ENCODE results near the gene PLXNA4.
A peak's percentile ranks its signal among the peaks of the same experiment; 100 is the strongest.

Gene PLXNA4

DNA sequence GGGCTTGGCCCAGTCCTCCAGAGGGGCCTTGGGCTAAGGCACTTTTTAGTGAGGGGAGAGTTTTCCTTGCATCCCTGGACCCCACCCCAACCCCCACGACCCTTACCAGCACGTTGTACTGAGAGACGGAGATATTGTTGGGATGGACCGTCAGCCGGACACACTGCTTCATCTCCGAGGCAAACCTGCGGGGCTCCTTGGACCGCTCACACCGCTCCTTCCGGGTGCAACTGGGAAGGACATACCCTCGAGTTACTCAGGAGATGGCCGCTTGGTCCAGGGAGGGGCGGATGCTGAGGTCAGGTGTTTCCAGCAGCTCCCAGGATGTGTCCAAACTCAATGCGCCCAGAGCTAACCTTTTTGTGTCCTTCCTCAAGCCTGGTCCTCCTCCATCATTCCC is 348.0 kb downstream of the PLXNA4 start:
- DNase-seq, result no peak

DNA sequence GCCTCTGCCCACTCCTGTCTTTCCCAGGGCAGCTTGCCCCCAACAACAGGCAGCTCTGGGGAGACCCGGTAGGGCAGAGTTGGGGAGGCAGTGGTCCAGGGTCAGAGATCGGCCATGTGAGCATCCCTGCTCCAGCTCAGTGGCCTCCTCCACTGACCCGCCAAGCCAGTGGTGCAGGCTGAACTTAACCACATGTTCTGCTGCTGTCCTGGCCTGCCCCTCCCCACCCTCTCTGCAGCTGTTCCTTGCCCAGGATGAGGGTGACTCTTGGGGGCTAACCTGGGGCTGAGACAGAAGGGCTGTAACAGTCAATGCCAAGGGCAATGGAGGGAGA is 349.3 kb downstream of the PLXNA4 start:
- no peak for DNase-seq

GRCh38 chr7:132226046-132226956 is 350.0 kb downstream of the PLXNA4 start:
- no peak for DNase-seq

- DNase-seq, result peak; percentile 7
Measured at GRCh38 chr7:132225216-132226030, 350.8 kb downstream of the PLXNA4 start.

GRCh38 chr7:132221356-132221755 is 354.9 kb downstream of the PLXNA4 start:
- no peak for DNase-seq

DNA sequence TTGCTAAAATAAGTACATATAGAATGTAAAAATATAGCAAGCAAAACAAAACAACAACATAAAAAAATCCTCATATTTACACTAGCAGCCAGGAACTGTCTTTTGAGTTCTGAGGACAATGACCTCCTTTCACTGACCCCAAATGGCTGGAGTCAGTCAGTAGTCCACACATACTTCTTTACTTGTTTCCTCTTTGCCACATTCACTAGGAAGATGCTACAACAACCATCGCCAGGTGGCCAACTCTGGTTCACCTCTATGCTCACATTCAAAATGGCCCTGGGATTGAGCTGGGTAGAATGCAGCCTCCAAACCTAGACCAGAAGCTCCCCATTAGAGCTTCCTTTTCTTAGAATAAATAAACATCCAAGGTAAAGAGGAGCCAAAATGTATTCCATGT is 356.2 kb downstream of the PLXNA4 start:
- no peak for DNase-seq

DNA sequence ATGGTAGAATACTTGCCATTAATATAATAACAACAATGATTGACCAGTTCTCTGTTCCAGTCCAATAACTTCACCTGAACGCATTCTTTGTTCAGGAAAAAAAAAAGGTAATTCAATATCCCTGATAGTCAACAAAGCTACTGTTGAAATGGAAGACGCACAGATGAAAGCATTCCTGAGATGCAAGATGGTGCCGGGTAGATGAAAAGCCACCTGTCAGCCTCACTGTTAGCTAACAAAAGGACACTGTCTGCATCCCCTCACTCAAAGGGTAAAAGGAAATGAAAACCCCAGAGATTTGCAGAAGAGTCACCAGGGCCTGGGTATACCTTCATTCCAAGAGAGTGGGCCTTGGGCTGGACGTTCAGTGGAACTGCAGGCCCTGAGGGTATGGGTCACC is 357.4 kb downstream of the PLXNA4 start:
- no peak for DNase-seq

GRCh38 chr7:132216847-132217525 is 359.3 kb downstream of the PLXNA4 start:
- DNase-seq, result no peak

DNA sequence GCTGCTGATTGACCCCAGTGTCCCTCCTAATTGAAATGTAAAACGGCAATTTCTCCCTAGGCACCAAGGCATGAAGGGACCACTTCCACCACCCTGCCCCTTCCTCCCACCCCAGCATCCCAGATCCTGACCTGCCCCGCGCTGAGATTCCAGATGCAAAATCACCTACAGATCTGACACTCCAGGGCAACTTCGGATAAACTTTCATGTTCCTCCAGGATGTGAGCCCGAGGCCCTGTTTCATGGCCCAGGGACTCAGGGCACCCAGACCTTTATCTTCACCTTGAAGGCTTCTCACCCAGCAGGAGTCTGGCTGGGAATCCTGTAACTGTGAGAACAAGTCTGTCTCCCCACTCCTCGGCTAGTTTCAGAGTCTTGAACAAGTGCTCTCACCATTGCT is 361.8 kb downstream of the PLXNA4 start:
- DNase-seq, result no peak

GRCh38 chr7:132213583-132213982 is 362.7 kb downstream of the PLXNA4 start:
- DNase-seq, result no peak

DNA sequence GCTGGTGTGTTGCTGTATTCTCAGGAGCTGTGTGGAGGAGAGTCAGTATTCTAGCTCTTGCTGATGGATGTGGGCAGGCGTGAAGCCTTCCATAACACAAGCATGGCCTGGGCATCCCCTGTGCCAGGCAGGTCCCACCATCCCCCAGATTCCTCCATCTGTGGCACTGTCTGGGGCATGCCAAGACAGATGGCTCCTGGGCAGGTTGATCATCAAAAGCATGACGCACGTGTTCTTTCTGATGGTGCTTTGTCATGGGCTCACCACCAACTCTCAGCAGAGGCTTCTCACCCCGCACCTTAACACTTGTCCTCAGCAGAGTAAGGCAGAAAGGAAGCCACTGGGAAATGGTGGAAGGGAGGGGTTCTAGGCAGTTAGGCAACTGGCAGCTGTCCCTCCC is 364.3 kb downstream of the PLXNA4 start:
- DNase-seq, result peak; percentile 31

DNA sequence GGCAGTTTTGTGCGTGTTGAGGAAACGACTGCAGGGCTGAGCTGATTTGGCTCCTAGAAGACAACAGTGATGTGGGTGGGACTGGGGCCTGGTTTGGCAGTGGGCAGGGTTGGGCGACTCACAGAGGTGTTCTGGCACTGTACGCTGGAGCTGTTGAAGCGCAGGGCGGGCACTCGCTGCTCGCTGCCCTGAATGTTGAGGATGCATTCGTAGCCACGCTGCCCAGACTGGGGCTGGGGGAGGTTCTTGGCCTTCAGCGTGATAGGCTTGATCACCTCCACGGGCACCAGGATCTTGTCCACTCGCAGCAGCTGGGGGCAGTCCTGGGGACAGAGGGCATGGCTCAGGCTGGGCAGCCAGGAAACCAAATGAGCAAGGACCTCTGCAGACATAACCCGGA is 365.4 kb downstream of the PLXNA4 start:
- no peak for DNase-seq

DNA sequence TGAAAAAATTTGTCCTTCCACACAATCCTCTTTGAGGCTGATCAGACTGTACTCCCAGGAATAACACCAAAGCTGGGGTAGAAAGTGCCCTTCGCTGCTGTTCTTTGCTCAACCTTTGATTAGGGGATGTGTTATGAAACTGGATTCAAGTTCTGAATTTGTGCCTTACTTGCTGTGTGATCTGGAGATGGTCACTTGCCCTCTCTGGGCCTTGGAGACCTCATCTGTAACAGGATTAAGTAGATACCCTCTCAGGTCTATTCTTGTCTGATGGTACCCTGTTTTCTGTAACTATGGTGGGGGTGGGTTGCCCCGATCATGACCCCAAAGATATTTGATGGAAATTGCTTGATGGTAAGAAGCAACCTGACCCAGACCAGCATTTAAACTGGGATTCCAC is 368.5 kb downstream of the PLXNA4 start:
- DNase-seq, result no peak

- no peak for DNase-seq
Measured at GRCh38 chr7:132207211-132207610, 369.1 kb downstream of the PLXNA4 start.

GRCh38 chr7:132206594-132206993 is 369.7 kb downstream of the PLXNA4 start:
- no peak for DNase-seq

- no peak for DNase-seq
Measured at GRCh38 chr7:132205509-132205908, 370.8 kb downstream of the PLXNA4 start.

GRCh38 chr7:132203021-132203420 is 373.2 kb downstream of the PLXNA4 start:
- DNase-seq, result no peak

DNA sequence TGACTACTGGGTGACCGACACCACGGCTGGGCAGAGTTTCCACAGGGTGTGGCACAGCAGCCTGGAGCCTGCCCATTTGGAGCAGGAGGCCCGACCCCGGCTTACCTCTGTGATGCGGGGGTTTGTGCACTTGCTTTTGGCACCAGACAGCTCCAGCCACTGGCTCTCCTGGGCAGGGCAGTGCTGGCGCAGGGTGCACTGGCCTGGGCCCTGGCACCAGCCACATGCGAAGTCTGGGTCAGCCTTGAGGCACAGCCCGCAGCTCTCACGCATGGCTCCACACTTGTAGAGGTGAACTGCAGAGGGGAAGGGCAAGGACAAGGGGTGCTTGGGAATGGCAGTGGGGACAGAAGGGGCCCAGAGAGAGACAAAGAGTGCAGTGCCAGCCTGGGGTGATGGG is 373.7 kb downstream of the PLXNA4 start:
- no peak for DNase-seq

- DNase-seq, result no peak
Measured at GRCh38 chr7:132200141-132200540, 376.1 kb downstream of the PLXNA4 start.

DNA sequence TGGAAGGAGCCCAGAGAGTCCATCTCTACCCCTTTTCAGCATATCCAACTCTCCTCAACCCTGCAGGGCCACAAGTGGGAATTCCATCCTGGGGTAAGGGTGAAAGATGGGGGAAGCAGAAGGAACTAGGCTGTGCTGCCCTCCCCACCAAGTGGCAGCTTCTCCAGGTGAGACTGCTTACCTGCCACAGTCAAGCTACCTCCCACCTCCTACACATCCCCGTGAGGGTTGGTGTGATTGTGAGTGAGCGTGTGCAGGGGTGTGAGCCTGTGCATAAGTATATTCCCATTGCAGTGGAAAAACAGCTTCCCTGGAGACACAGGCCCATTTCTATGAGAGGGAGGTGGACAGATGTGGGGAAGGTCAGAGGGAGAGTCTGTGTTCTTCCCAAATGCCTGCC is 376.6 kb downstream of the PLXNA4 start:
- no peak for DNase-seq

GRCh38 chr7:132197772-132198171 is 378.5 kb downstream of the PLXNA4 start:
- DNase-seq, result no peak

- no peak for DNase-seq
Measured at GRCh38 chr7:132193898-132194297, 382.4 kb downstream of the PLXNA4 start.

DNA sequence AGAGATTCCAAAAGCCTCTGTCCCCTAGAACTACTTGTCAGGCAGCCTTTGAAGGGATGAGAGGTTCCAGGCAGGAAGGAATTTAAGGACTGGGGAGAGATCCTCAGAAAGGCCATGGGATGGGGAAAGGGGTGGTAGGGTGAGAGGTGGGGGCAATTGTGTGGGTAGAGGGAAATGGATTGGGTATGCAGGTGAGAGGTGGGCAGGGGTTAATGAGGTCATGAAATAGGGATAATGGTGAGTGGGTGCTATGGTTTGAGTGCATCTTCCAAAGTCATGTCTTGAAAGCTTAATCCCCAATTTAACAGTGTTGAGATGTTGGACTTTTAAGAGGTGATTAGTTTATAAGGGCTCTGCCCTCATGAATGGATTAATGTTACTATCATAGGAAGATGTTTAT is 383.5 kb downstream of the PLXNA4 start:
- DNase-seq, result no peak

DNA sequence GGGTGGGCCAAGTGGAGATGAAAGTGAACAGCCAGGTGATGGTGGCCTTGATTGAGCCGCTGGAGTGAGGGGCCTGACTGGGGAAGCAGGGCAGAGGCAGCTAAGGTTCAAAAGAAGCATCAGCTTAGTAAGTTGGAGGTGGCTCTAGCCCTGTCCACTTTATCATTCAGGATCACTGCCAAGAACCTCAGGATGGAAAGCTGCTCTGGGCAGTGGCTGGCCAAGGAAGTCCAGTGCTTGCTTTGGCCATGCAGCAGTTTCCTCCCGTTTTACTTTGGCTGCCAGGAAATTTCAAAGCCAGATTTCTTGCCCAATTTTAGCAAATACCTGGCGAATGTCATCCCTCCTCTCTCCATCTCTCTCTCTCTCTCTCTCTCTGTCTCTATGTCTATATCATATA is 384.9 kb downstream of the PLXNA4 start:
- DNase-seq, result no peak
